GM18861 (cell line): ENCODE results near the gene IRX4.

Experiments
- ATAC-seq: cut with Tn5 transposase; IDR thresholded peaks from one replicate; pipeline ENCODE4 v1.9.1; 2021; ENCODE audit not compliant: unreplicated experiment

Gene IRX4

GRCh38 chr5:1882337-1883119, at the start of gene IRX4:
IRX4 (minus strand) TSS chr5:1882925; CDS start chr5:1882647, 278 bp downstream.
- ATAC-seq, result no peak

DNA sequence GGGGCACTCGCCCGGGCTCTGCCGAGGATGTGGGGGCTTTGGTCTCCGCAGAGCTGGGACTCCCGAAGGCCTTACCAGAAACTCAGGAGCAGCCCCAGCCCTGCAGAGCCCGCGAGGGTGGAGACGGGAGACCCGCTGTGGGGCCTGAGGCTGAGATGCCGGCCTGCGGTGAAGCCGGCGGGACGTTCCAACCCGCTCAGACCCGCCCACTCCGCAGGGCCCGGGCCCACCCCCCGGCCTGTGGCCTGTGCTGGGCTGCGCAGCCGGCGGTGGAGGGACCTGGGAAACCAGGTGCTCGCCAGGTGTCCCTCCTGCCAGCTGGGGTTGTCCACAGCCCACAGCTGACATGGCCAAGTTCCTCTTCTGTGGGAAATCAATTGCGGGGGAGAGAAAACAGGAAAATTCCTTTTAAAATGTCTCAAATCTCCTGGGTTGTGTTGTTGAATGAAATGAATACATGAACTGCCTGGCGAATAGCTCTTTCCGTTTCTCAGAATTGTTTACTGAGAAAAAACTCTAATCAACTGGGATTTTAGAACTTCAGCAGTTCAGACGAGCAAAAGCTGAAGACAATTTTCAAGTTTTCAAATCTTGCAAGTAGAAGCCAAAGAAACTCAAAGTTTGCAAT, 49.0 kb upstream of the IRX4 start:
- no peak for ATAC-seq

GRCh38 chr5:1930880-1931603, 48.3 kb upstream of the IRX4 start:
- no peak for ATAC-seq

DNA sequence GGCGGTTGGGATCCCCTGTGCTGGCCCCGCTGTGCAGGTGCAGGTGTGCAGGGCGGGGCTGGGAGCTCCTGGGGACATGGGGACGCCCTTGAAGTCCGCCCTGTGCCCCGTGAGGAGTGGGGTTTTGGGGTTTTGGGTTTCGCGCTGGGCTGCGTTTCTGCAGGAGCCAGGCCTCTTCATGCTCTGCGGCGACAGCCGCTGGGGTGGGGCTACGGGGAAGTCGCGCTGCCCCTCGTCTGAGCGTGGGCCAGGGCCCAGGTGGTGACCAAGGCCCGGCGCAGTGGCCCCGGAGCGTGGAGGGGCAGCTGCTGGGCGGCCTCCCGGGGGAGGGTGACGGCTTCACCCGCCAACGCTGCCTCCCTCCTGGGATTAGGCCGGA, 47.8 kb upstream of the IRX4 start:
- no peak for ATAC-seq

DNA sequence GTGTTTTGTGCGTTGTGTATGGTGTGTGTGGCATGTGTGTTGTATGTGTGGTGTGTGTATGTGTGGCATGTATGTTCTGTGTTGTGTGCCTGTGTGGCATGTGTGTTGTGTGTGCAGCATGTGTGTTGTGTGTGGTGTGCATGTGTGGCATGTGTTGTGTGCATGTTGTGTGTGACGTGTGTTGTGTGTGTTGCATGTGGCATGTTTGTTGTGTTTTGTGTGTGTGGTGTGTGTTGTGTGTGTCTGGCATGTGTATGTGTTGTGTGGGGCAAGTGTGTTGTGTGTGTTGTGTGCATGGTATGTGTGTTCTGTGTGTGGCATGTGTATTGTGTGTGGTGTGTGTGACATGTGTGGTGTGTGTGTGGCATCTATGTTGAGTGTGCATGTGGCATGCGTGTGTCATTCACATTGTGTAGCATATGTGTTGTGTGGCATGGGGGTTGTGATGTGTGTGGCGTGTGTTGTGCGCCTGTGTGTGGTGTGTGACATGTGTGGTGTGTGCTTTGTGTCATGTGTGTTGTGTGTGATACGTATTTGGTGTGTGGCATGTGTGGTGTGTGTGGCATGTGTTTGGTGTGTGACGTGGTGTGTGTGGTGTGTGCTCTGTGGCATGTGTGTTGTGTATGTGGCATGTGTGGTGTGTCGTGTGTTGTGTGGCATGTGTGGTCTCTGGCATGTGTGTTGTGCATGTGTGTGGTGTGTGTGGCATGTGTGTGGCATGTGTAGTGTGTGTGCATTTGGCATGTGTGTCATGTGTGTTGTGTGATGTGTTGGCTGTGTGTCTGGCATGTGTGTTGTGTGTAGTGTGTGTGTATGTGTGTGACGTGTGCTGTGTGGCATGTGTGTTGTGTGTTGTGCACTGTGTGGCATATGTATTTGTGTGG, 46.6 kb upstream of the IRX4 start:
- ATAC-seq, result no peak

GRCh38 chr5:1926471-1927341, 44.0 kb upstream of the IRX4 start:
- no peak for ATAC-seq

DNA sequence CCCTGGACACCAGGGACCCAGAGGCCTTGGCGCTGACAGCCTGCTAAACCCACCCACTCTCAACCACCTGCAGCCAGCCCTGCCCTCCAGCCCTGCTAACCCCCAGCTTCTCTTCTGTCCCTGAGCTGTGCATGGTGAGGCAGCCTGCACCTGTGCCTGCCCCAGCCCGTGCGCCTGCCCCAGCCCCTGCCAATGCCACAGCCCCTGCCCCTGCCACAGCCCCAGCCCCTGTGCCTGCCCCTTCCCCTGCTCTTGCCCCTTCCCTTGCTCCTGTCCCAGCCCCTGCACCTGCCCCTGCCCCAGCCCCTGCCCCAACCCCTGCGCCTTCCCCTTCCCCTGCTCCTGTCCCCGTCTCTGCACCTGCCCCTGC, 43.3 kb upstream of the IRX4 start:
- ATAC-seq, result no peak

- no peak for ATAC-seq
Observed at GRCh38 chr5:1925111-1926070, 42.7 kb upstream of the IRX4 start.

- ATAC-seq, result no peak
Observed at GRCh38 chr5:1923766-1924165, 41.0 kb upstream of the IRX4 start.

DNA sequence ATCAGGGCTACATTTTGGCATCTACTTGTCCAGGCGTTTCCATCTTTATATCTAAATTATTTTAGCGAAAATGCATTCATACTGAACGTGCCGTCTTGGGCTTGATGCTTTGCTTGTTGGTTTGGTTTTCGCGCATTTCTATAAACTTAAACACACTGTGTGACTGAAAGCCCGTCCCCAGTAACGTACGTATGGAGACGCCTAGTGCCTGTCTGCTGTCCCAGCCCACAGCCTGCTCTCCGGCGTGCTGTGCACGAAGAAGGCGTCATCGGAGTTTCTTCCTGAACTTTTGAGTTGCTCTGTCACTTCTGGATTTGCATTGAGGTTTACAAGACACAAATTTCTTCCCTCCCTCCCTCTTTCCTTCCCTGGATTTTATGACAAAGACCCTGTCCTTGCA, 40.6 kb upstream of the IRX4 start:
- ATAC-seq, result no peak

- ATAC-seq, result no peak
Observed at GRCh38 chr5:1921711-1922110, 39.0 kb upstream of the IRX4 start.

- ATAC-seq, result no peak
Observed at GRCh38 chr5:1919750-1920149, 37.0 kb upstream of the IRX4 start.

DNA sequence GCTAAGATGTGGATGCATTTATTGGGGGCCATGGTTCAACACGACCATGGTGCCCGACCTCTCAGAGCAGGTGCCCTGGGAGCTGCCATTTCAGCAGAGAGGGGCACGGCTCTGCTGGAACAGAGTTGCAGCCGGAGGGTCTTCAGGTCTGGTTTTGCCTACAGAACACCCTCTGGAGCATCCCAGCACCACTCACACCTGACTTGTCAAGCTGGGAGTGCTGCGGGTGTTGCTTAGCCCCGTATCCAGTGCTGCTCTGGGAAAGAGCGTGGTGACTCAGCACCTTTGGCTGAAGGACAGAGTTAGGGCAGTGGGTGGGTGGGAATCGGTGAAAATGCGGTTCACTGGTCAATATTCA, 36.5 kb upstream of the IRX4 start:
- ATAC-seq, result no peak

DNA sequence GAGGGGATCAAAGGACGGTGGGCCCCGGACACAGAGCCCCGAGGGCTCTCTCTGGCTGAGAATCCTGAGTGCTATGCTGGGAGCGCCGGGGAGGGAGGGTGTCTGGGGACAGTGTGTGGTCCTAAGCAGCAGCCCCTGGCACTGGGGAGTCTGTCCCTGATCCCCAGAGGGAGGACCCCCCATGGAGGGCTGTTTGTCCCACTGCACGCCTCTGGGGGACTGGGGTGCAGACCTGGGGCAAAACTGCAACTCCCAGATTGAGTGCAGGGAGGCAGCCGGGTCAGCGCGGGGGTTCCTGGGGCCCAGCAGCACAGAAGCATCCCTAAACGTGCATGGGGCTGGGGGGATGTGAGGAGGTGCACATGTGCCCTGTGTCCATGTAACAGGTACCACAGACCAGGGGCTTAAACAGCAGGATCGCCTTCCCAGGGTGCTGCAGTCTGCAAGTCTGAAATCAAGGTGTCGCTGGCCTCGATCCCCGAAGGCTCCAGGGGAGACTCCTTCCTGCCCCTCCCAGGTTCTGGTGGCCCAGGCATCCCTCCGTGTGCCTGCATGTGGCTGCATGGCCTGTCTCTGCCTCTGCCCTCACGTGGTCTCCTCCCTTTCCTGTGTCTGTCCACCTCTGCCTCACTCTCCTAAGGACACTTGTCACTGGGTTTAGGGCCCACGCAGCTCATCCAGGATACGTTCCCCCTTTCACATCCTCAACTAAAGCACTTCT, 35.9 kb upstream of the IRX4 start:
- ATAC-seq, result no peak

GRCh38 chr5:1917830-1918487, 35.2 kb upstream of the IRX4 start:
- no peak for ATAC-seq

GRCh38 chr5:1916041-1917001, 33.6 kb upstream of the IRX4 start:
- ATAC-seq, result no peak

GRCh38 chr5:1915316-1915715, 32.6 kb upstream of the IRX4 start:
- no peak for ATAC-seq
